LNCAP (cell line): ENCODE measurements around the gene ACVRL1.

Source experiments
- CTCF ChIP-seq: fragments of 450-650 bp; IDR thresholded peaks from 2 replicates; pipeline ENCODE4 v1.5.1; 2017; ENCODE audit warnings: mild to moderate bottlenecking

ACVRL1 gene

GRCh38 chr12:51904951-51905470 lies 2.3 kb upstream of the ACVRL1 start:
- TF ChIP-seq CTCF: no peak

GRCh38 chr12:51905471-51906429 lies 1.6 kb upstream of the ACVRL1 start:
- no peak for TF ChIP-seq CTCF

- no peak for TF ChIP-seq CTCF
These were observed 748 bp upstream of the ACVRL1 start for GRCh38 chr12:51906430-51907082.

- TF ChIP-seq CTCF: no peak
These were observed 637 bp downstream of the ACVRL1 start for GRCh38 chr12:51907856-51908425.

- TF ChIP-seq CTCF: no peak
These were observed 1.7 kb downstream of the ACVRL1 start for GRCh38 chr12:51908876-51909592.

GRCh38 chr12:51910168-51910567 lies 2.9 kb downstream of the ACVRL1 start:
- TF ChIP-seq CTCF: no peak

- TF ChIP-seq CTCF: no peak
These were observed 3.4 kb downstream of the ACVRL1 start for GRCh38 chr12:51910691-51911090.
